CD4-positive, alpha-beta T cell treated with Interleukin-2 at 100 ng/mL for 4 hours (primary cell): ENCODE data around the gene BZW2.

Source experiments
- DNase-seq: peaks from one replicate; pipeline ENCODE4 v3.0.0-alpha.2; 2020; ENCODE audit warnings: low spot score

Gene BZW2

GRCh38 chr7:16645593-16646471 lies at the start of gene BZW2, which contains the start of gene ANKMY2:
BZW2 (plus strand) TSS chr7:16646181; CDS start chr7:16665444, 19,263 bp downstream.
ANKMY2 (minus strand) TSS chr7:16645754; CDS start chr7:16645573, 181 bp downstream.
- peak; percentile 93 for DNase-seq

DNA sequence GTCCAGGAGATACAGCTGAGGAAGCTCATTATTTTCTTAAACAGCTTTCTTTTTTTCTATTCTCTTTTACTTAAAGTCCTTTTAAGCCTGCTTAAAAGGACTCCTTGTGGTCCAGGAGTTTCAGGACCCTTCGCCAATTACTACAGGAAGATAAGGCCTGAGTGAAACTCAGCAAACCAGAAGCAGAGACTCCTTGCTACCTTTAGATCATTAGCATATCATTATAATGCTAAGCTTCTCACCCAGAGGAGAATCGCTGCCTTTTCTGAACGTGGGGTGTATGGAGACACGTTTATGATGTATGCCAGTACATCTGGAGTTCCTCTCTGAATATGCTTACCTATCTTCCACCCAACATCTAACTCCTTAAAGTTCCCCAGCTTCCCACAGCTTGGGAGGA lies 48.0 kb upstream of the BZW2 start:
- DNase-seq: no peak

DNA sequence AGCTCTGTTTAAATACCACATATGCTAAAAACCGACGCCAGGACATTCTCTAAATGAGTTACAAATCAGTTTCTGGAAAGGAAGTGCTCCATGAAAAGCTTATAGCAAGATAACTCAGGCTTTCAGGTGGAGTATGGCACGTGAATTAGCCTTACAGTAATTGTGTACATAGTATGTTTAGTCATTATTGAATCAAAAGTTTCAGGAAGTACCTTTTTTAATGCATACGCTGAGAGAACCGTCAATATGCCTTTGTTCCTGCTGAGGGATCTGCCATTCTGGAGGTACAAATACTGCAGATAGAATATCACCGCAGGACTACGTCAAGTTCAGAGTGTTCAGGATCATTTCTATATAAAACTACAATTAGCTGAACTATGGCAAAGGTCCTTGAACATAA lies 46.1 kb upstream of the BZW2 start:
- DNase-seq: no peak

DNA sequence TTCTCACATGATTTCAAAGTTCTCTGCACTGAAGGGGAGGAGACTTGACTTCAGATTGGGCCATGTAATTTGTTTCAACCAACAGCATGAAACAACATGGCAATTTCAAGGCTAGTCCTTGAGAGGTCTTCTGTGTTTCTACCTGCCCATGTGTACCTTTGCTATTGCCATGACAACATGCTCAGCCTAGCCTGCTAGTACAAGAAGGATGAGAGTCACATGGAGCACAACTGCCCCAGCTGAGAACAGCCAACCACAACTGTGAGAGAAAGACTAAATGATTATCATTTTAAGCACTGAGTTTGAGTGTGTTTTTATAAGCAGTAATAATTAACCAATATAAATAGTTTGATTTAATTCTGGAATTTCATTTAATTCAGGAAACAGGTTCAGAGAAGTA lies 42.3 kb upstream of the BZW2 start:
- no peak for DNase-seq

DNA sequence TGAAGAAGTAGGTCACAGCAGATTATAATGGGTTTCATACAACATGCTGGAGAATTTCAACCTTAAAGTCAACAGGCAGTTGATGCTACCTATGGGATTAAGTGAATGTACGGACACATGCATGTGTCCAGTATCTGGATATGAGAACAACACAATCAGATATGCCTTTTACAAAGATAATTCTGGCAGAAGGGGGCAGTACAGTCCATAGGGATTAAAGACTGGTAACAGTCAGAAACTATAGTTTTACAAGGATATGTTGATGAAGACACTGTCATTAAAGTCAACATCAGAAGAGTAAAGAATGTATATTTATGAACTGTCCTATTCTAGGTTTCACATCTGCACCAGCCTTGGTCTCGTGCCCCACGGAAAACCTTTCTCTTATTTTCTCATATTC lies 41.9 kb upstream of the BZW2 start:
- DNase-seq: no peak

GRCh38 chr7:16606704-16607103 lies 39.3 kb upstream of the BZW2 start:
- no peak for DNase-seq

GRCh38 chr7:16609842-16610450 lies 36.0 kb upstream of the BZW2 start:
- no peak for DNase-seq

- DNase-seq: no peak
Measured at GRCh38 chr7:16611711-16612110, 34.3 kb upstream of the BZW2 start.

DNA sequence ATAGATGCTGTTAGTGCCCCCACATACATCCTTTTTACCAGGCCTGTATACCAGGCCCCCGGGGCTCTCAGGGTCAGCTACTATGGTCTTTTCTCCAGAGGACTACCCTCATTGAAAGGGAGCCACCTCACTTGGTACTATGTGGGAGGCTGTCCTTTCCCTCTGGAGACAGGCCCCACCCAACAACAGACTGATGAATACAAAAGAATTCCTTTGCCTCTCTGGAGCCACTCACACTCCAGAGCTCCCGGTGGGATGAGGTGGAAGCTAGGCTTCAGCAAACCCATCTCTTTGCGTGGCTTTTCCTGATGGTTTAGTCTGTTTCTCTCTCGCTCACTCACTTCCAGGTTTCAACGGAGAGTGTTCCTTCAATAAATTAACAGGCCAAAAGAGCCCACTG lies 30.8 kb upstream of the BZW2 start:
- no peak for DNase-seq

DNA sequence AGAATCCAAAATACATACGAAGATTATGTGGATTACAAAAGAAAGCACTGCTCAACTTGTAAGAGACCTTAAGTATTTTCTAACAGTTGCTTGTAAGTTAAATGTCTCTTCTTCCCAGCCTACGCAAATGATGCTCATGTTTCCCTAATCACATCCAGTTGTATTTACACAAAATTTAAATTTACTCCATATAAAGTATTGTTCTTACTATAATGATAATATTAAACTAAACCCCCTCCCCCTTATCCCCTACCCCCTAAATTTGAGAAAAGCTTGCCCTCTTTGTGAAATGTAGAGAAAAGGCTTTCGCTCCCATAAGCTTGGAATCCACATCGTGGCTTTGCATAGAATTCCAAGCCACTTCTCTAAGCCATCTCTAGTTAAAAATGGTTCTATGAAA lies 29.9 kb upstream of the BZW2 start:
- DNase-seq: no peak

DNA sequence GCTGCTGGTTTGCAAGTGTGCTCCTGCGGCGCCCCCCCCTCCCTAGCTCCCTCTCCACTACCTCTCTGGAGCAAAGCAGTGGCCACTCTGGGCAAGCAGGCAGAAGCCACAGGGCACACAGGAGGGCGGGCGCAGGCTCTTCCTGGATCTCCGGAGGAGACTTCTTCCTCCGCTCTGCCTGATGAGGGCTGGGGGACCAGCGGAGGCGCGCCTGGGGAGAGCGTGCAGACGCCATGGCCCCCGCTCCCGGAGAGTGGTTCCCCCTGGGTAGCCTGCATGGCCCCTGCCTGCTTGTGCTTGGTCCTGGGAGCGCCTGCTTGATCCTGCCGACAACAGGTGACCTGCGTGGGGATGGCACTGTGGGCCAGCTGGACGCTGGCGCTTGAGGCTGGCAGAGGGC lies 29.4 kb upstream of the BZW2 start:
- no peak for DNase-seq

DNA sequence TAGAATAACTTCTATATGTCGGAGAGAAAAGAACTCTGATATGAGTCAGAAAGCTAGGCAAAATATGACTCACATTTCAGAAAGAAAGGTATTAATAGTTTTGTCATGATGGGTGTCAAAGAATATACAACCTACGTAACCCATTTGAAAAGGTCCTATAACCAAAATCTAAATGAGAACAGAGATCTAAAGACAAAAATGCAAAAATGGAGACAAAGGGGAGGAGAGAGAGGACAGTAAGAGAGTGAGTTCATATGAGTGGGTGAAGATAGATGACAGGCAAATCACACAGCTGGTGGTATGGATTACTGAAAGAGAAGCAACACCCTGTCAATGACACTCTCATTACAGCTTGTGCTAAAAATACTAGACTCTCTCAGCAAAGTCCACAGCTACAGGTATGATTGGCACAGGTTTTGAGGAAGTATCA lies 26.0 kb upstream of the BZW2 start:
- no peak for DNase-seq

- no peak for DNase-seq
Measured at GRCh38 chr7:16626388-16626787, 19.6 kb upstream of the BZW2 start.

DNA sequence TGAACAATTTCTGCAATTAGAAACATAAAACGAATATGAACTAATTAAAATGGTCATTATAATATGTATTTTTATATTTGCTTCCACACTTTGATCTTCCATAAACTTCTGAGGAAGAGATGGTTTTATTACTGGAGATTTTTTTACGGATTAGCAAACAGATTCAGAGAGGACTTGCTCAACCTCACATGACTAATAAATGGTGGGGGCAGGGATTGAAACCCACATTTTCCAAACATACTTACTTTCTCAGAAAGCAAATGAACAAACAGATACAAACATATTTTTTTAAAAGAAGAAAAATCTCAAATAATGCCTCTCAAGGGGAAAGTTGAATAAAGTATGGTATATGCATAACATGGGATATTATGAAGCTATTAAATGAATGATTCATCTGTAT lies 18.7 kb upstream of the BZW2 start:
- no peak for DNase-seq

DNA sequence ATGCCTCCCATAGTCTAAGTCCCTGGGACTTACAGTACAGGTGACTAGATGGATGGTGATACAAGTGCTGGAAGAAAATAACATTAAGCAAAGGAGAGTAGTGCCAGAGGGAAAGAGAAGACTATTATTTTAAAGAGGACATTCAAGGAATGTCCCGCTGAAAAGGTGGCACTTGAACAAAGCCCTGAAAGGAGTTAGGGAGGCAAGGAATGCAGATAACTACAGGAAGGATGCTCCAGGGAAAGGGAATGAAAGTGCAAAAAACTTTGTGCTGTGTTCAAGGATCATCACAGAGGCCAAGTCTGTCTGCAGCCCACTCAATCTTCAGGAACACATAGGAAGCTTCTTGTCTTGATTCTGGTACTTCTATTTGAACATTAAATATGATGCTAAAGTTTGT lies 15.3 kb upstream of the BZW2 start:
- no peak for DNase-seq

GRCh38 chr7:16634271-16634738 lies 11.7 kb upstream of the BZW2 start:
- DNase-seq: no peak

DNA sequence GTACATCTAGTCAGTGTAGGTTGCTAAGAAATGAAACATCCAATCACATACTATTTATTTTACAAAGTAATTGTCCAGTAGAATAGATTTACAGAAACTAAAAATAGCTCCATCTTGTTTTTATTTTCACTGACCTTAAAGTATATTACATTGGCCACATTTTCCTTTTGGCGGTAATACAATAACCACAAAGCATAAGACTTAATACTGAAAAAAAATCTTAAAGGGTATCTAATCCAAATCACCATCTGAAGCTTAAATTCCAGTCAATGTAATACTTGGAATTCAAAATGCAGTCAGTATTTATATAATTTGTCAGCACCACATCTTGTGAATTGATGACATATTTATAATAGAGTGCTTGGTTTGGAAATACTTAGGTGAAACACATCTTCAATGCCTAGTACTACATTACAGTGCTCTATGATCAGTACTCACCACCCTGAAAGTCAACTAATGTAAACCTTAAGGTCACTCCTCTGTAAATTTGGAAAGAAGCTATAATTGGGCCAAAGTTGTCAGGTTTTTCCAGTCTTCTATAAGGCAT lies 9.4 kb upstream of the BZW2 start:
- DNase-seq: no peak

- no peak for DNase-seq
Measured at GRCh38 chr7:16637379-16637778, 8.6 kb upstream of the BZW2 start.

DNA sequence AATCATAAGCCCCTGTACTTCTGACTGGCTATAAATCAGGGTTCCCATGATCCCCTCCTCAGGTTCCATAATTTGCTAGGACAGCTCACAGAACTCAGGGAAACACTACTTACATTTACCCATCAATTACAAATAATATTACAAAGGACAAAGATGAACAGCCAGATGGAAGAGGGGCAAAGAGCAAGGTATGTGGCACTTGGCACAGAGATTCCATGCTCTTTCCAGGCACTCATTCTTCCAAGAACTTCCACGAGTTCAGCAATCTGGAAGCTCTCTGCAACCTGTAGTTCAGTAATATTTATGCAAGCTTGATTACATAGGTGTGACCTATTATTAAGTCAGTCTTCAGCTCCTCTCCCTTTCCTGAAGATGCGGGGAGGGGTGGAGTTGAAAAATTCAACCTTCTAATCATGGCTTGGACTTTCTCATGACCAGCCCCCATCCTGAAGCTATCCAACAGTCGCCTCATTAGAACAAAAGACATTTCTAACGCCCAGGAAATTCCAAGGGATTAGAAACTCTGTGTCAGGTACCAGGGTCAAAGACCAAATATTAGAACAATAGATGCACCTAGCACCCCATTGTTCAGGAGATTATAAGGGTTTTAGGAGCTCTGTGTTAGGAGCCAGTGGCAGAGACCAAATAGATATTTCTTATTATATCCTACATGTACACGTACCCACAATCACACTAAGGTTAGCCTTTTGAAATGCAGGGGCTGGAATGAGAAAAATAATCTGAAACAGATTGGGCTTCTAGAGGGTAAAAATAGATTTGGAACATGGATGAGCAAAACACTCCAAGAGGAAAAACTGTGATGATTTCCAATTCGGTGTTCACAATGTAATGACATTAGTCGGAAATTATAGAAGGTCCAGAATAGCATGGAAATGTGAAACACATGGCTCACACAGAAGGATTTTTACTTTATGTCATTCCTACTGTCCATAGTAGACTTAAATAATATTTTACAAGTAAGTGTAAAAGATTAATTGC lies 7.4 kb upstream of the BZW2 start:
- DNase-seq: no peak

DNA sequence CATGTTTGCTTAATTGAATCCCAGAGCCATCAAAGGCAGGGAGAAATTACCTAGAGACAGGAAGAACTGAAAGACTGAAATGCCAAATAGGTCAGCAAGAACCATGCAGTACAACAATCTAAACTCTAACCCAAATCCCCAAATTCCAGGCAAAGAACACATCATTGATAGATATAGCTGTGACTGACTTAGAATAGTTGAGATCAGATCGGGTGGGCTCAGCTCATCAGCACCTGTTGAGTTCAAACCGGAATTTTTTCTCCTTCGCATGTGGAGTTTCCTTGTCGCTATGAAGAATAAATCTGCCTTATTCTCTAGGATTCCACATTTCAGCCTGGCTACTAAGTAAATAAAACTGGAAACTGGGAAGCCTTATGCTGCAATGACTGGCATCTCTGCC lies 1.8 kb upstream of the BZW2 start:
- DNase-seq: no peak

- peak; percentile 55 for DNase-seq
Measured at GRCh38 chr7:16644636-16645592, 1.1 kb upstream of the BZW2 start.
